GM12878 (cell line): Measurements from ENCODE around the gene CHIC2.

Experiments used
- BHLHE40 ChIP-seq, 2 experiments: fragments of 450-650 bp in 1 of 2; IDR thresholded peaks; 2 replicates each; pipeline ENCODE4 v1.6.1; 2011 to 2017; ENCODE audit warnings: low read depth in 2 of 2, borderline replicate concordance in 1 of 2, improper control_type of control experiment in 1 of 2, low read length in 1 of 2, mild to moderate bottlenecking in 1 of 2
- CTCF ChIP-seq, 3 experiments: IDR thresholded peaks in 2 of 3; conservative IDR thresholded peaks in 1 of 3; 2 replicates each; pipeline ENCODE4 v1.5.1; 2011; ENCODE audit warnings: low read depth in 3 of 3, low read length in 3 of 3, mild to moderate bottlenecking in 3 of 3, control low read depth in 2 of 3, moderate library complexity in 2 of 3, inconsistent platforms in 1 of 3, mixed read lengths in 1 of 3; ENCODE audit not compliant: control insufficient read depth in 2 of 3, insufficient read depth in 1 of 3; ENCODE audit errors: extremely low read depth in 1 of 3
- E2F4 ChIP-seq: IDR thresholded peaks from 2 replicates; pipeline ENCODE4 v1.6.1; 2012; ENCODE audit warnings: low read depth, low read length, improper control_type of control experiment
- EED ChIP-seq: sonication (generic); IDR thresholded peaks from 2 replicates; pipeline ENCODE4 v1.6.1; 2016; ENCODE audit warnings: antibody characterized with exemption, low read depth
- EZH2 ChIP-seq: IDR thresholded peaks from 2 replicates; pipeline ENCODE4 v1.6.1; 2012; ENCODE audit warnings: low read depth, mild to moderate bottlenecking, control low read depth, inconsistent platforms, low read length, borderline replicate concordance; ENCODE audit not compliant: control insufficient read depth
- MAX ChIP-seq: IDR thresholded peaks from 2 replicates; pipeline ENCODE4 v1.6.1; 2012; ENCODE audit warnings: low read depth, low read length, improper control_type of control experiment
- NKRF ChIP-seq: fragments of 450-650 bp; conservative IDR thresholded peaks from 2 replicates; pipeline ENCODE4 v1.6.1; 2017; ENCODE audit warnings: mild to moderate bottlenecking, moderate library complexity
- POLR2AphosphoS2 ChIP-seq: IDR thresholded peaks from 2 replicates; pipeline ENCODE4 v1.6.1; 2011; ENCODE audit warnings: low read depth, mild to moderate bottlenecking, low read length, improper control_type of control experiment, moderate library complexity
- POU2F2 ChIP-seq: IDR thresholded peaks from 3 replicates; pipeline ENCODE4 v1.6.1; 2011; ENCODE audit warnings: low read depth, mild to moderate bottlenecking, low read length, borderline replicate concordance
- ZBTB40 ChIP-seq: fragments of 450-650 bp; IDR thresholded peaks from 2 replicates; pipeline ENCODE4 v1.6.1; 2016; ENCODE audit warnings: mild to moderate bottlenecking, moderate library complexity, borderline replicate concordance
- ZNF217 ChIP-seq: fragments of 450-650 bp; IDR thresholded peaks from 2 replicates; pipeline ENCODE4 v1.6.1; 2017; ENCODE audit warnings: antibody characterized with exemption, mild to moderate bottlenecking

- no peak for TF ChIP-seq MAX
- no peak for TF ChIP-seq EED
- no peak for TF ChIP-seq EZH2
- TF ChIP-seq CTCF (IDR thresholded peaks at IDR 0.05 in 2 of 3, conservative IDR thresholded peaks at IDR 0.05 in 1 of 3; ENCODE audit: control insufficient read depth in 2 of 3, extremely low read depth in 1 of 3, insufficient read depth in 1 of 3, low read depth in 3 of 3, low read length in 3 of 3), result no peak
- TF ChIP-seq ZBTB40, result no peak
- TF ChIP-seq NKRF, result no peak
- TF ChIP-seq POLR2AphosphoS2, result no peak
- no peak for TF ChIP-seq POU2F2
- no peak for TF ChIP-seq BHLHE40 (IDR thresholded peaks at IDR 0.05; ENCODE audit: borderline replicate concordance in 1 of 2, low read depth in 2 of 2, low read length in 1 of 2)
- TF ChIP-seq E2F4, result no peak
- TF ChIP-seq ZNF217, result no peak
Observed at GRCh38 chr4:54036184-54036583, 28.2 kb downstream of the CHIC2 start.
